Measurements from ENCODE around the gene DCPS. TPM values are rescaled to one million over a fixed set of nuclear protein-coding genes. Genes with fewer than 3 reads are reported as not detected.

DCPS gene
- total RNA-seq, 1 experiment from 2014 or later = 34.8 TPM

- TF ChIP-seq, protein P1, sequence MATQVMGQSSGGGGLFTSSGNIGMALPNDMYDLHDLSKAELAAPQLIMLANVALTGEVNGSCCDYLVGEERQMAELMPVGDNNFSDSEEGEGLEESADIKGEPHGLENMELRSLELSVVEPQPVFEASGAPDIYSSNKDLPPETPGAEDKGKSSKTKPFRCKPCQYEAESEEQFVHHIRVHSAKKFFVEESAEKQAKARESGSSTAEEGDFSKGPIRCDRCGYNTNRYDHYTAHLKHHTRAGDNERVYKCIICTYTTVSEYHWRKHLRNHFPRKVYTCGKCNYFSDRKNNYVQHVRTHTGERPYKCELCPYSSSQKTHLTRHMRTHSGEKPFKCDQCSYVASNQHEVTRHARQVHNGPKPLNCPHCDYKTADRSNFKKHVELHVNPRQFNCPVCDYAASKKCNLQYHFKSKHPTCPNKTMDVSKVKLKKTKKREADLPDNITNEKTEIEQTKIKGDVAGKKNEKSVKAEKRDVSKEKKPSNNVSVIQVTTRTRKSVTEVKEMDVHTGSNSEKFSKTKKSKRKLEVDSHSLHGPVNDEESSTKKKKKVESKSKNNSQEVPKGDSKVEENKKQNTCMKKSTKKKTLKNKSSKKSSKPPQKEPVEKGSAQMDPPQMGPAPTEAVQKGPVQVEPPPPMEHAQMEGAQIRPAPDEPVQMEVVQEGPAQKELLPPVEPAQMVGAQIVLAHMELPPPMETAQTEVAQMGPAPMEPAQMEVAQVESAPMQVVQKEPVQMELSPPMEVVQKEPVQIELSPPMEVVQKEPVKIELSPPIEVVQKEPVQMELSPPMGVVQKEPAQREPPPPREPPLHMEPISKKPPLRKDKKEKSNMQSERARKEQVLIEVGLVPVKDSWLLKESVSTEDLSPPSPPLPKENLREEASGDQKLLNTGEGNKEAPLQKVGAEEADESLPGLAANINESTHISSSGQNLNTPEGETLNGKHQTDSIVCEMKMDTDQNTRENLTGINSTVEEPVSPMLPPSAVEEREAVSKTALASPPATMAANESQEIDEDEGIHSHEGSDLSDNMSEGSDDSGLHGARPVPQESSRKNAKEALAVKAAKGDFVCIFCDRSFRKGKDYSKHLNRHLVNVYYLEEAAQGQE (IDR thresholded peaks at IDR 0.05; ENCODE audit: insufficient read depth in 1 of 2, low read depth in 2 of 2, low read length in 1 of 2) = no peak
- no peak for TF ChIP-seq CTCF (IDR thresholded peaks at IDR 0.05)
- Histone ChIP-seq H3K27ac (ENCODE audit: low read length) (no peak overlapping the region), H3K27me3 (ENCODE audit: control insufficient read depth, insufficient read depth, low read length) (no peaks in the 10 kb centered on the region), H3K4me1 (ENCODE audit: control insufficient read depth, insufficient read depth, low read length) (peaks cover 13% of the 10 kb centered on the region), H3K9me3 (ENCODE audit: control insufficient read depth, insufficient read depth, low read depth, low read length) (no peaks in the 10 kb centered on the region), H3K4me3 (ENCODE audit: low read depth in 2 of 2, low read length in 2 of 2) (no peak overlapping the region), H3K36me3 (ENCODE audit: control insufficient read depth, insufficient read depth, low read length) (0 out of 2 replicates have a peak, but pooled peaks cover 3% of the 10 kb centered on the region)
- DNase-seq (ENCODE audit: low read depth, low spot score) (no peak), ATAC-seq (no peak)
- CTCF ChIA-PET = no interaction called here
- no TSS peak for BruUV-seq (replicated peaks)
- intact Hi-C loops (cut with micrococcal nuclease; ENCODE audit: unreplicated experiment) (no loop called here), in situ Hi-C loops (cut with HindIII; ENCODE audit: low pct_unique_long_range_greater_than_20kb, low sequenced_read_pairs) (no loop called here)
- POLR2A ChIA-PET = no interaction called here
These were observed 41.4 kb downstream of the DCPS start for GRCh38 chr11:126345283-126345682.

GRCh38 chr11:126345759-126346585 lies 42.1 kb downstream of the DCPS start:
- H3K27me3 ChIP-seq (ENCODE audit: control insufficient read depth, insufficient read depth, low read length) = no peaks in the 10 kb centered on the region
- no peak for ATAC-seq
- in situ Hi-C loops (cut with HindIII; ENCODE audit: low pct_unique_long_range_greater_than_20kb, low sequenced_read_pairs) = no loop called here

More at GRCh38 chr11:126345759-126346585, 42.1 kb downstream of the DCPS start:
- no peak for DNase-seq (ENCODE audit: low read depth, low spot score)
- ChIA-PET CTCF (no interaction called here), POLR2A (no interaction called here)
- Histone ChIP-seq H3K27ac (ENCODE audit: low read length) (no peak overlapping the region), H3K4me1 (ENCODE audit: control insufficient read depth, insufficient read depth, low read length) (peaks cover 13% of the 10 kb centered on the region), H3K36me3 (ENCODE audit: control insufficient read depth, insufficient read depth, low read length) (0 out of 2 replicates have a peak, but pooled peaks cover 3% of the 10 kb centered on the region), H3K4me3 (ENCODE audit: low read depth in 2 of 2, low read length in 2 of 2) (no peak overlapping the region), H3K9me3 (ENCODE audit: control insufficient read depth, insufficient read depth, low read depth, low read length) (no peaks in the 10 kb centered on the region)
- no TSS peak for BruUV-seq (replicated peaks)
- intact Hi-C loops (cut with micrococcal nuclease; ENCODE audit: unreplicated experiment) = no loop called here
- TF ChIP-seq SIN3A (IDR thresholded peaks at IDR 0.05; ENCODE audit: borderline replicate concordance, insufficient read depth, low read depth, low read length) (no peak), TCF7L2 (IDR thresholded peaks at IDR 0.05; ENCODE audit: low read depth, low read length) (no peak), POLR2AphosphoS5 (IDR thresholded peaks at IDR 0.05; ENCODE audit: low read depth, low read length) (no peak), CTCF (IDR thresholded peaks at IDR 0.05) (no peak)
- TF ChIP-seq, protein P1 (IDR thresholded peaks at IDR 0.05; ENCODE audit: insufficient read depth in 1 of 2, low read depth in 2 of 2, low read length in 1 of 2) = no peak
